A549 (cell line): ENCODE measurements around the gene METTL17. TPM values are rescaled to one million over a fixed set of nuclear protein-coding genes. Genes with fewer than 3 reads are reported as not detected.
"Not testable (repeated sequence)": the region's sequence is repeated elsewhere in the genome, so short reads cannot be mapped to it uniquely, and the experiment has no call there.

Experiments
- ATAC-seq, 2 experiments: fragments of 200-7000 bp in 1 of 2; fragments of >200 bp in 1 of 2; cut with Nextera tagmentation in 1 of 2; cut with Tn5 transposase in 1 of 2; 3 replicates each; pipeline versions ENCODE4 v1.8.0 to v1.9.1; 2018 to 2020; ENCODE audit warnings: mild to moderate bottlenecking in 1 of 2, moderate library complexity in 1 of 2
- CTCF ChIA-PET: fragments of 300-600 bp; sonication (Branson Sonifier 250); formaldehyde crosslinking; extraction: SDS; loops from one replicate; lab custom pipeline; 2021; ENCODE audit warnings: antibody characterized with exemption, inconsistent platforms; lab: Yijun Ruan, JAX
- POLR2A ChIA-PET: fragments of 350-600 bp; formaldehyde crosslinking; extraction: SDS; loops from one replicate; lab custom pipeline; 2021; ENCODE audit warnings: antibody characterized with exemption, inconsistent platforms; lab: Yijun Ruan, JAX
- DNase-seq, 2 experiments: peaks; one replicate each; pipeline versions ENCODE4 v3.0.0 to v3.0.0-alpha.2; 2011 to 2016; ENCODE audit warnings: low read depth in 1 of 2, low spot score in 1 of 2
- FAIRE-seq: peaks from 2 replicates; lab custom pipeline; 2011; peaks lifted over from hg19 to GRCh38; lab: Jason Lieb, UNC
- H3K27ac ChIP-seq, 2 experiments: fragments of >200 bp; sonication (Bioruptor Twin); formaldehyde crosslinking; 3 replicates each; pipeline ENCODE4 v1.5.1; 2016 to 2017
- H3K4me1 ChIP-seq: fragments of >200 bp; sonication (Bioruptor Twin); formaldehyde crosslinking; 3 replicates; pipeline ENCODE4 v1.6.1; 2016
- H3K4me2 ChIP-seq: fragments of >200 bp; sonication (Bioruptor Twin); formaldehyde crosslinking; 3 replicates; pipeline ENCODE4 v1.6.1; 2016
- H3K4me3 ChIP-seq: fragments of >200 bp; sonication (Bioruptor Twin); formaldehyde crosslinking; 3 replicates; pipeline ENCODE4 v1.5.1; 2016
- H3K9me3 ChIP-seq: fragments of >200 bp; sonication (Bioruptor Twin); formaldehyde crosslinking; 3 replicates; pipeline ENCODE4 v1.6.1; 2016
- CBX8 ChIP-seq: fragments of 200-600 bp; sonication (generic); IDR thresholded peaks from 2 replicates; pipeline ENCODE4 v1.6.1; 2016
- CTCF ChIP-seq: fragments of >200 bp; sonication (Bioruptor Twin); formaldehyde crosslinking; IDR thresholded peaks from 3 replicates; pipeline ENCODE4 v1.5.1; 2016
- FOSL2 ChIP-seq, 2 experiments: fragments of 450-650 bp in 1 of 2; fragments of >200 bp in 1 of 2; sonication (Bioruptor Twin) in 1 of 2; formaldehyde crosslinking; IDR thresholded peaks; 2 replicates each; pipeline versions ENCODE4 v1.5.0 to v1.6.1; 2016 to 2020; ENCODE audit warnings: mild to moderate bottlenecking in 1 of 2, moderate library complexity in 1 of 2
- GATA3 ChIP-seq: IDR thresholded peaks from 2 replicates; pipeline ENCODE4 v1.6.1; 2012; ENCODE audit warnings: borderline replicate concordance
- HEYL ChIP-seq: fragments of 250-450 bp; sonication (Bioruptor Pico); IDR thresholded peaks from 2 replicates; pipeline ENCODE4 v1.8.0; 2021; ENCODE audit warnings: mild to moderate bottlenecking, moderate library complexity
- RFX5 ChIP-seq: fragments of 450-650 bp; IDR thresholded peaks from 2 replicates; pipeline ENCODE4 v1.7.1; 2014; ENCODE audit warnings: antibody characterized with exemption, mild to moderate bottlenecking, moderate library complexity
- WGBS: methylation state at CpG from one replicate; pipeline ENCODE4 v1.1.6; 2017; ENCODE audit errors: missing lambda C conversion rate; 5-methylcytosine and 5-hydroxymethylcytosine counted together
- polyA plus RNA-seq, 4 experiments: library from polyadenylated mRNA; depleted of rRNA in 3 of 4; stranded (reverse); fragments of >200 nt; fragmentation: RNase III in 1 of 4; extraction: RNeasy Plus Mini Kit Qiagen cat#74134 plus additional on column Dnase treatment in 1 of 4; gene quantifications; 2 replicates in 3 of 4; 3 replicates in 1 of 4; pipeline ENCODE4 v1.2.3, GENCODE V29; 2011 to 2017

Gene METTL17
- polyA plus RNA-seq, 2 of the 4 experiments (the other 2 are of a cell fraction), result 81.4 to 116 TPM

GRCh38 chr14:20989787-20990600 lies at the start of gene METTL17 (continued):
- TF ChIP-seq FOSL2 (IDR thresholded peaks at IDR 0.05), result no peak
- TF ChIP-seq FOSL2 (CRISPR knock-in tag; IDR thresholded peaks at IDR 0.05), result no peak
- no peak for TF ChIP-seq CBX8
- TF ChIP-seq GATA3, result no peak

GRCh38 chr14:20945146-20945545 lies 44.6 kb upstream of the METTL17 start:
- POLR2A ChIA-PET, DNase-seq, H3K4me3 ChIP-seq, CTCF ChIA-PET, FAIRE-seq, H3K4me2 ChIP-seq, H3K4me1 ChIP-seq, H3K9me3 ChIP-seq, ATAC-seq, H3K27ac ChIP-seq: not testable (repeated sequence)
- 50% methylated on average over 6 of the region's 6 CpGs for WGBS

GRCh38 chr14:20946707-20947106 lies 43.1 kb upstream of the METTL17 start:
- POLR2A ChIA-PET, DNase-seq, FAIRE-seq, ATAC-seq, H3K4me1 ChIP-seq, H3K9me3 ChIP-seq, CTCF ChIA-PET, H3K4me3 ChIP-seq, H3K27ac ChIP-seq, H3K4me2 ChIP-seq: not testable (repeated sequence)
- WGBS, result 19% methylated on average over 6 of the region's 9 CpGs

- H3K4me3 ChIP-seq, H3K27ac ChIP-seq, H3K9me3 ChIP-seq, CTCF ChIA-PET, FAIRE-seq, DNase-seq, ATAC-seq, H3K4me1 ChIP-seq, H3K4me2 ChIP-seq, POLR2A ChIA-PET: not testable (repeated sequence)
- 49% methylated on average over 4 of the region's 4 CpGs for WGBS
These were observed 34.8 kb upstream of the METTL17 start, which contains the start of gene RNASE2 for GRCh38 chr14:20954736-20955537. Gene RNASE2 (plus strand): TSS chr14:20955487. CDS start chr14:20955772, 285 bp downstream.

- H3K4me3 ChIP-seq, FAIRE-seq, H3K9me3 ChIP-seq, POLR2A ChIA-PET, H3K27ac ChIP-seq, DNase-seq, ATAC-seq, CTCF ChIA-PET, H3K4me1 ChIP-seq, H3K4me2 ChIP-seq: not testable (repeated sequence)
- 18% methylated on average over 5 of the region's 5 CpGs for WGBS
These were observed 34.3 kb upstream of the METTL17 start for GRCh38 chr14:20955538-20955873.

- no peak overlapping the region for H3K4me3 ChIP-seq
- 0 out of 3 replicates have a peak, but pooled peaks cover 4% of the 10 kb centered on the region for H3K4me1 ChIP-seq
- H3K4me2 ChIP-seq, result no peak overlapping the region
- POLR2A ChIA-PET, result no interaction called here
- CTCF ChIA-PET, result interaction anchor here (1.5 kb wide), 1 partner anchor 15 kb away, joined by 6 read pairs; no protein-coding TSS in a partner anchor
- no peak for ATAC-seq
- FAIRE-seq, result no peak
- no peak overlapping the region for H3K27ac ChIP-seq
- no peak for DNase-seq
- TF ChIP-seq HEYL (no peak), CBX8 (no peak), RFX5 (no peak), CTCF (no peak)
- H3K9me3 ChIP-seq, result no peaks in the 10 kb centered on the region
- 46% methylated on average over 11 of the region's 11 CpGs for WGBS
These were observed 33.3 kb upstream of the METTL17 start for GRCh38 chr14:20956376-20956976.

GRCh38 chr14:20958946-20959345 lies 30.8 kb upstream of the METTL17 start:
- H3K9me3 ChIP-seq, result not testable (repeated sequence)
- CTCF ChIA-PET, result interaction anchor here (6.2 kb wide), 1 partner anchor 12 kb away, joined by 69 read pairs; no protein-coding TSS in a partner anchor

More at GRCh38 chr14:20958946-20959345, 30.8 kb upstream of the METTL17 start:
- H3K27ac ChIP-seq, H3K4me1 ChIP-seq, ATAC-seq, POLR2A ChIA-PET, DNase-seq, H3K4me3 ChIP-seq, FAIRE-seq, H3K4me2 ChIP-seq: not testable (repeated sequence)
